Aorta (tissue), 5 donors: ENCODE data around the gene ROBO1. TPM values are rescaled to one million over a fixed set of nuclear protein-coding genes. Genes with fewer than 3 reads are reported as not detected.

Experiments
- ATAC-seq: fragments of 200-7000 bp; cut with Tn5 transposase; one replicate; pipeline ENCODE4 v1.9.1; 2022; ENCODE audit warnings: moderate library complexity; ENCODE audit not compliant: low FRiP score
- DNase-seq, 2 donors: peaks; one replicate each; pipeline ENCODE4 v3.0.0-alpha.2; 2020
- H3K27ac ChIP-seq, 2 donors: one replicate each; pipeline ENCODE4 v1.5.1; 2013; ENCODE audit warnings: low read length in 2 of 2, mild to moderate bottlenecking in 2 of 2, moderate library complexity in 2 of 2, control low read depth in 1 of 2, inconsistent platforms in 1 of 2, low read depth in 1 of 2
- H3K27me3 ChIP-seq, 2 donors: one replicate each; pipeline ENCODE4 v1.6.1; 2013; ENCODE audit warnings: control low read depth in 1 of 2, low read length in 1 of 2, mild to moderate bottlenecking in 1 of 2, moderate library complexity in 1 of 2; ENCODE audit not compliant: insufficient read depth in 2 of 2, control insufficient read depth in 1 of 2
- H3K36me3 ChIP-seq, 2 donors: one replicate each; pipeline ENCODE4 v1.6.1; 2013; ENCODE audit warnings: control low read depth in 1 of 2, low read length in 1 of 2, mild to moderate bottlenecking in 1 of 2; ENCODE audit not compliant: insufficient read depth in 2 of 2, control insufficient read depth in 1 of 2
- H3K4me1 ChIP-seq, 2 donors: one replicate each; pipeline ENCODE4 v1.6.1; 2013; ENCODE audit warnings: low read length in 2 of 2, control low read depth in 1 of 2, mild to moderate bottlenecking in 1 of 2, moderate library complexity in 1 of 2; ENCODE audit not compliant: insufficient read depth in 2 of 2, control insufficient read depth in 1 of 2
- H3K4me3 ChIP-seq, 2 donors: one replicate each; pipeline ENCODE4 v1.5.1; 2013; ENCODE audit warnings: low read length in 2 of 2, control low read depth in 1 of 2, mild to moderate bottlenecking in 1 of 2
- H3K9me3 ChIP-seq: one replicate; pipeline ENCODE4 v1.6.1; 2013; ENCODE audit warnings: mild to moderate bottlenecking, low read length; ENCODE audit not compliant: control insufficient read depth
- WGBS, 2 donors: extraction: QIAGEN DNeasy Blood & Tissue Kit; methylation state at CpG; one replicate each; pipeline ENCODE4 v1.1.7; 2013; 5-methylcytosine and 5-hydroxymethylcytosine counted together
- intact Hi-C, 2 donors: fragments of 100-400 bp; cut with DNase I; formaldehyde crosslinking; loops; one replicate each; pipeline versions ENCODE4 v1.14.2 to v1.15.0; 2022
- polyA plus RNA-seq, 2 donors: library from polyadenylated mRNA; stranded (reverse); fragments of 200-250 nt; gene quantifications; one replicate each; pipeline ENCODE4 v1.2.3, GENCODE V29; 2013
- total RNA-seq, 2 donors: library from RNA; stranded (reverse); fragmentation: NEBNext Ultra II Directional; extraction: Animal tissue kit (Norgen Biotek cat#: 25700); gene quantifications; one replicate each; pipeline ENCODE4 v1.2.1, GENCODE V29; 2021
- donor health status: healthy with polysubstance abuse.
- donor health status: Bipolar disorder and iron deficiency.
- donor health status: DM: no; HTN: no; CAD: no.
- donor health status: DM: no; HTN: no; CAD: no.
- donor health status: DM: yes; HTN: yes; CAD: no.

ROBO1 gene
- total and polyA plus RNA-seq, 4 donors = 2.1 to 33.1 (median 16.6) TPM

- ATAC-seq (no peak), DNase-seq (no peak)
- intact Hi-C loops = no loop called here
- Histone ChIP-seq H3K36me3 (no peaks in the 10 kb centered on the region), H3K4me3 (no peak overlapping the region), H3K27ac (no peak overlapping the region), H3K27me3 (no peaks in the 10 kb centered on the region), H3K9me3 (no peaks in the 10 kb centered on the region), H3K4me1 (no peaks in the 10 kb centered on the region)
- 93 to 97% methylated on average over 5 of the region's 5 CpGs for whole genome bisulfite sequencing, 2 donors
Measured at GRCh38 chr3:78963771-78964170, 804.0 kb downstream of the ROBO1 start.

- H3K36me3 ChIP-seq = no peaks in the 10 kb centered on the region
- no peak overlapping the region for H3K4me3 ChIP-seq
- H3K27ac ChIP-seq = no peak overlapping the region
- H3K4me1 ChIP-seq = peaks cover 0 to 2% of the 10 kb centered on the region in 2 donors
- ATAC-seq (no peak), DNase-seq (no peak)
- H3K27me3 ChIP-seq = no peaks in the 10 kb centered on the region
- H3K9me3 ChIP-seq = no peaks in the 10 kb centered on the region
- intact Hi-C loops = no loop called here
- 76 to 82% methylated on average over 5 of the region's 5 CpGs for WGBS, 2 donors
Measured at GRCh38 chr3:78957456-78957855, 810.3 kb downstream of the ROBO1 start.

- WGBS, 2 donors = 27 to 37% methylated on average over 4 of the region's 4 CpGs
- no peak for ATAC-seq
Measured at GRCh38 chr3:78951342-78951945, 816.4 kb downstream of the ROBO1 start.

GRCh38 chr3:78941587-78941986, 826.2 kb downstream of the ROBO1 start:
- no peak for DNase-seq
- H3K9me3 ChIP-seq = no peaks in the 10 kb centered on the region
- 63 to 69% methylated on average over 2 of the region's 2 CpGs for WGBS, 2 donors
- no peak overlapping the region for H3K4me3 ChIP-seq
- H3K4me1 ChIP-seq = peaks cover 0 to 1% of the 10 kb centered on the region in 2 donors
- H3K27me3 ChIP-seq = no peaks in the 10 kb centered on the region
- intact Hi-C loops = no loop called here
- ATAC-seq = no peak
- H3K36me3 ChIP-seq = no peaks in the 10 kb centered on the region
- H3K27ac ChIP-seq = no peak overlapping the region

More at GRCh38 chr3:78951342-78951945, 816.4 kb downstream of the ROBO1 start:
- DNase-seq = no peak
- Histone ChIP-seq H3K36me3 (no peaks in the 10 kb centered on the region), H3K9me3 (no peaks in the 10 kb centered on the region), H3K27ac (no peak overlapping the region), H3K27me3 (no peaks in the 10 kb centered on the region), H3K4me1 (peaks cover 0 to 2% of the 10 kb centered on the region in 2 donors), H3K4me3 (no peak overlapping the region)
- intact Hi-C loops = no loop called here

GRCh38 chr3:78940626-78941025, 827.2 kb downstream of the ROBO1 start:
- Histone ChIP-seq H3K27ac (no peak overlapping the region), H3K9me3 (no peaks in the 10 kb centered on the region), H3K27me3 (no peaks in the 10 kb centered on the region), H3K4me3 (no peak overlapping the region), H3K36me3 (no peaks in the 10 kb centered on the region), H3K4me1 (peaks cover 0 to 1% of the 10 kb centered on the region in 2 donors)
- ATAC-seq = no peak
- 43 to 61% methylated on average over 4 of the region's 4 CpGs for WGBS, 2 donors
- intact Hi-C loops = no loop called here
- DNase-seq = no peak

- WGBS, 2 donors = 65 to 82% methylated on average over 2 of the region's 2 CpGs
- no peaks in the 10 kb centered on the region for H3K36me3 ChIP-seq
- intact Hi-C loops = no loop called here
- H3K9me3 ChIP-seq = no peaks in the 10 kb centered on the region
- no peaks in the 10 kb centered on the region for H3K27me3 ChIP-seq
- ATAC-seq (no peak), DNase-seq (no peak)
- peaks cover 0 to 1% of the 10 kb centered on the region in 2 donors for H3K4me1 ChIP-seq
- H3K27ac ChIP-seq = no peak overlapping the region
- H3K4me3 ChIP-seq = no peak overlapping the region
Measured at GRCh38 chr3:78940128-78940527, 827.7 kb downstream of the ROBO1 start.

GRCh38 chr3:78937475-78937874, 830.3 kb downstream of the ROBO1 start:
- Histone ChIP-seq H3K4me1 (peaks cover 0 to 1% of the 10 kb centered on the region in 2 donors), H3K27ac (no peak overlapping the region), H3K4me3 (no peak overlapping the region), H3K9me3 (no peaks in the 10 kb centered on the region), H3K27me3 (no peaks in the 10 kb centered on the region), H3K36me3 (no peaks in the 10 kb centered on the region)
- DNase-seq (no peak), ATAC-seq (no peak)
- intact Hi-C loops = no loop called here

- H3K36me3 ChIP-seq = no peaks in the 10 kb centered on the region
- no peak overlapping the region for H3K27ac ChIP-seq
- H3K4me3 ChIP-seq = no peak overlapping the region
- H3K4me1 ChIP-seq = no peaks in the 10 kb centered on the region
- no peak for DNase-seq
- intact Hi-C loops = no loop called here
- WGBS, 2 donors = 90 to 95% methylated on average over 1 of the region's 1 CpG
- no peak for ATAC-seq
- no peaks in the 10 kb centered on the region for H3K9me3 ChIP-seq
- H3K27me3 ChIP-seq = no peaks in the 10 kb centered on the region
Measured at GRCh38 chr3:78927759-78928158, 840.0 kb downstream of the ROBO1 start.

- no peaks in the 10 kb centered on the region for H3K9me3 ChIP-seq
- no peak overlapping the region for H3K4me3 ChIP-seq
- H3K36me3 ChIP-seq = no peaks in the 10 kb centered on the region
- H3K27me3 ChIP-seq = no peaks in the 10 kb centered on the region
- ATAC-seq (no peak), DNase-seq (no peak)
- 94 to 96% methylated on average over 4 of the region's 4 CpGs for WGBS, 2 donors
- no peak overlapping the region for H3K27ac ChIP-seq
- H3K4me1 ChIP-seq = no peaks in the 10 kb centered on the region
- intact Hi-C loops = no loop called here
Measured at GRCh38 chr3:78926523-78926922, 841.3 kb downstream of the ROBO1 start.
